Esophagus muscularis mucosa (tissue), 4 donors: ENCODE results near the gene ADH7.

Experiments
- CTCF ChIP-seq, 3 experiments: fragments of 200-600 bp in 2 of 3; fragments of 450-650 bp in 1 of 3; sonication (generic) in 2 of 3; IDR thresholded peaks; one replicate each; pipeline ENCODE4 v1.5.1; 2017 to 2019; ENCODE audit warnings: antibody characterized with exemption in 3 of 3, mild to moderate bottlenecking in 2 of 3, moderate library complexity in 1 of 3
- EP300 ChIP-seq: sonication (generic); formaldehyde crosslinking; IDR thresholded peaks from one replicate; pipeline ENCODE4 v1.6.1; 2017; ENCODE audit warnings: antibody characterized with exemption
- POLR2A ChIP-seq: fragments of 450-650 bp; IDR thresholded peaks from one replicate; pipeline ENCODE4 v1.6.1; 2017; ENCODE audit warnings: antibody characterized with exemption, moderate library complexity, mild to moderate bottlenecking, low read depth
- POLR2AphosphoS5 ChIP-seq, 2 donors: sonication (generic); formaldehyde crosslinking; IDR thresholded peaks; one replicate each; pipeline ENCODE4 v1.6.1; 2017; ENCODE audit warnings: antibody characterized with exemption in 2 of 2

- TF ChIP-seq CTCF (IDR thresholded peaks at IDR 0.05) (no peak), EP300 (no peak), POLR2AphosphoS5 (IDR thresholded peaks at IDR 0.05) (no peak), POLR2A (no peak)
Measured at GRCh38 chr4:99394896-99395295, 40.2 kb downstream of the ADH7 start.
